SU-DHL-6 (cell line): Measurements from ENCODE around the gene NUP62.

Experiments used
- H2AFZ ChIP-seq: fragments of 200-600 bp; sonication (generic); 2 replicates; pipeline ENCODE4 v1.6.1; 2014; ENCODE audit warnings: low read depth, mild to moderate bottlenecking, moderate library complexity, mixed read lengths, antibody characterized with exemption, low read length; ENCODE audit not compliant: severe bottlenecking
- H3F3A ChIP-seq: fragments of 200-600 bp; shearing (Covaris generic); 2 replicates; pipeline ENCODE4 v1.6.0; 2016; ENCODE audit warnings: antibody characterized with exemption, mild to moderate bottlenecking; ENCODE audit not compliant: insufficient read depth
- H3K27ac ChIP-seq: fragments of 200-600 bp; sonication (generic); 2 replicates; pipeline ENCODE4 v1.5.1; 2016; ENCODE audit warnings: low read depth, mild to moderate bottlenecking, low read length, moderate library complexity, mixed read lengths
- H3K27me3 ChIP-seq: fragments of 200-600 bp; sonication (generic), shearing (Covaris generic); 2 replicates; pipeline ENCODE4 v1.6.0; 2014; ENCODE audit warnings: mild to moderate bottlenecking, low read length
- H3K36me3 ChIP-seq: fragments of 200-600 bp; sonication (generic); 2 replicates; pipeline ENCODE4 v1.6.1; 2014; ENCODE audit warnings: mild to moderate bottlenecking, low read length, mixed read lengths
- H3K4me2 ChIP-seq: fragments of 300-600, 200-600 bp; shearing (Covaris generic), sonication (generic); 2 replicates; pipeline ENCODE4 v1.6.0; 2014; ENCODE audit warnings: low read length, low read depth, mild to moderate bottlenecking; ENCODE audit not compliant: poor library complexity, severe bottlenecking
- H3K4me3 ChIP-seq: fragments of 200-600 bp; sonication (generic); 2 replicates; pipeline ENCODE4 v1.5.1; 2014; ENCODE audit warnings: antibody characterized with exemption, low read length, mild to moderate bottlenecking, mixed read lengths; ENCODE audit not compliant: insufficient read depth, poor library complexity, severe bottlenecking
- H3K79me2 ChIP-seq: fragments of 200-600 bp; sonication (generic); 2 replicates; pipeline ENCODE4 v1.6.1; 2014; ENCODE audit warnings: mild to moderate bottlenecking, low read length, moderate library complexity; ENCODE audit not compliant: insufficient read depth
- H3K9ac ChIP-seq: fragments of 200-600 bp; sonication (generic); 2 replicates; pipeline ENCODE4 v1.7.0; 2014; ENCODE audit warnings: mild to moderate bottlenecking, low read length
- H3K9me2 ChIP-seq: fragments of 200-600 bp; sonication (generic); replicated peaks from 2 replicates; pipeline ENCODE4 v1.6.1; 2014; ENCODE audit warnings: low read length; ENCODE audit not compliant: insufficient read depth
- H3K9me3 ChIP-seq: fragments of 200-600 bp; sonication (generic); 2 replicates; pipeline ENCODE4 v1.6.1; 2014; ENCODE audit warnings: low read length, mixed read lengths; ENCODE audit not compliant: insufficient read depth
- H4K20me1 ChIP-seq: fragments of 200-600 bp; sonication (generic); 2 replicates; pipeline ENCODE4 v1.6.1; 2014; ENCODE audit warnings: low read depth, mild to moderate bottlenecking, antibody characterized with exemption, low read length, moderate library complexity, mixed read lengths
- EZH2phosphoT487 ChIP-seq: fragments of 200-600 bp; sonication (generic), shearing (Covaris generic); conservative IDR thresholded peaks from 2 replicates; pipeline ENCODE4 v1.6.1; 2018; ENCODE audit warnings: mild to moderate bottlenecking, antibody characterized with exemption, low read length, moderate library complexity, mixed read lengths
- TF ChIP-seq, protein P1 (sequence below): fragments of 200-600 bp; sonication (generic); IDR thresholded peaks from one replicate; pipeline ENCODE4 v1.5.1; 2017; ENCODE audit warnings: antibody characterized with exemption, mild to moderate bottlenecking, low read length, moderate library complexity; ENCODE audit not compliant: insufficient read depth, poor library complexity, severe bottlenecking

NUP62 gene

GRCh38 chr19:49957262-49957915 lies 28.1 kb upstream of the NUP62 start:
- no peaks in the 10 kb centered on the region for H3K9me2 ChIP-seq
- H3F3A ChIP-seq = no peaks in the 10 kb centered on the region
- no peaks in the 10 kb centered on the region for H3K27me3 ChIP-seq
- H3K9ac ChIP-seq = no peak overlapping the region
- no peak overlapping the region for H3K4me2 ChIP-seq
- H3K79me2 ChIP-seq = no peaks in the 10 kb centered on the region
- H3K4me3 ChIP-seq = no peak overlapping the region
- H3K9me3 ChIP-seq = no peaks in the 10 kb centered on the region
- H4K20me1 ChIP-seq = no peaks in the 10 kb centered on the region
- TF ChIP-seq, protein P1, sequence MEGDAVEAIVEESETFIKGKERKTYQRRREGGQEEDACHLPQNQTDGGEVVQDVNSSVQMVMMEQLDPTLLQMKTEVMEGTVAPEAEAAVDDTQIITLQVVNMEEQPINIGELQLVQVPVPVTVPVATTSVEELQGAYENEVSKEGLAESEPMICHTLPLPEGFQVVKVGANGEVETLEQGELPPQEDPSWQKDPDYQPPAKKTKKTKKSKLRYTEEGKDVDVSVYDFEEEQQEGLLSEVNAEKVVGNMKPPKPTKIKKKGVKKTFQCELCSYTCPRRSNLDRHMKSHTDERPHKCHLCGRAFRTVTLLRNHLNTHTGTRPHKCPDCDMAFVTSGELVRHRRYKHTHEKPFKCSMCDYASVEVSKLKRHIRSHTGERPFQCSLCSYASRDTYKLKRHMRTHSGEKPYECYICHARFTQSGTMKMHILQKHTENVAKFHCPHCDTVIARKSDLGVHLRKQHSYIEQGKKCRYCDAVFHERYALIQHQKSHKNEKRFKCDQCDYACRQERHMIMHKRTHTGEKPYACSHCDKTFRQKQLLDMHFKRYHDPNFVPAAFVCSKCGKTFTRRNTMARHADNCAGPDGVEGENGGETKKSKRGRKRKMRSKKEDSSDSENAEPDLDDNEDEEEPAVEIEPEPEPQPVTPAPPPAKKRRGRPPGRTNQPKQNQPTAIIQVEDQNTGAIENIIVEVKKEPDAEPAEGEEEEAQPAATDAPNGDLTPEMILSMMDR = no peak
- no peak for TF ChIP-seq EZH2phosphoT487
- H2AFZ ChIP-seq = no peak overlapping the region
- H3K36me3 ChIP-seq = no peaks in the 10 kb centered on the region
- no peak overlapping the region for H3K27ac ChIP-seq

DNA sequence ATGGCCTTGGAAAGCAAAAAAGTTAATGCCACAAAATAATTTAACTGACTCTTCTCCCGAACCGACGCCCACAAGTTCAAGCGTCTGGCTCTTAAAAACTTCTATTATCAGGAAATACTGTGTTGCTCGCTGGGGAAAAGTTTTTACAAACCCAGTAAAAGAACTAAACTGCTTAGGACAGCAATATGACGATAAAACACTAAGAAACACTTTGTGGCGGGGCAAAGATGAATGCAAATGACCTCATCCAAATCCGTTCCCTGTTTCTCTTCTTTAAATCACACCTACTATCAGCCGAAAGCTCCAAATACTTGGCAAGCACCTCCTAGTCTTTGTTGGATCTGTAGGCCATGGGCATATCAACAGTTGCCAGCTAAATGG lies 26.8 kb upstream of the NUP62 start:
- H3K9ac ChIP-seq = no peak overlapping the region
- H3K36me3 ChIP-seq = no peaks in the 10 kb centered on the region
- no peak overlapping the region for H3K27ac ChIP-seq
- no peak overlapping the region for H3K4me2 ChIP-seq
- TF ChIP-seq, protein P1 = no peak
- no peak for TF ChIP-seq EZH2phosphoT487
- no peak overlapping the region for H2AFZ ChIP-seq
- no peaks in the 10 kb centered on the region for H3K79me2 ChIP-seq
- no peaks in the 10 kb centered on the region for H3K9me2 ChIP-seq
- no peaks in the 10 kb centered on the region for H3K9me3 ChIP-seq
- no peaks in the 10 kb centered on the region for H3K27me3 ChIP-seq
- H4K20me1 ChIP-seq = no peaks in the 10 kb centered on the region
- H3K4me3 ChIP-seq = no peak overlapping the region
- no peaks in the 10 kb centered on the region for H3F3A ChIP-seq

- Histone ChIP-seq H3K4me3 (no peak overlapping the region), H3K9me2 (no peaks in the 10 kb centered on the region), H3K27me3 (no peaks in the 10 kb centered on the region), H3K27ac (no peak overlapping the region), H3K9ac (no peak overlapping the region), H3K4me2 (no peak overlapping the region), H2AFZ (no peak overlapping the region), H4K20me1 (no peaks in the 10 kb centered on the region), H3K79me2 (no peaks in the 10 kb centered on the region), H3F3A (no peaks in the 10 kb centered on the region), H3K9me3 (no peaks in the 10 kb centered on the region), H3K36me3 (no peaks in the 10 kb centered on the region)
- TF ChIP-seq, protein P1 = no peak
- no peak for TF ChIP-seq EZH2phosphoT487
These were observed 25.6 kb upstream of the NUP62 start for GRCh38 chr19:49954933-49955332.
